GM12878 (cell line): ENCODE results near the gene ZNF548. TPM values are rescaled to one million over a fixed set of nuclear protein-coding genes. Genes with fewer than 3 reads are reported as not detected.

Experiments
- ATAC-seq: fragments of 200-7000 bp; cut with Tn5 transposase; 3 replicates; pipeline ENCODE4 v1.9.1; 2020; ENCODE audit warnings: mild to moderate bottlenecking, moderate library complexity
- BruUV-seq: library from RNA; stranded (reverse); fragments of 400-500 nt; replicated peaks from 2 replicates; lab custom pipeline; 2021; lab: Mats Ljungman, UMichigan
- CTCF ChIA-PET: fragments of 300-600 bp; sonication (Branson Sonifier 250); formaldehyde crosslinking; extraction: SDS; loops from one replicate; lab custom pipeline; 2021; ENCODE audit warnings: inconsistent platforms; lab: Yijun Ruan, JAX
- POLR2A ChIA-PET: fragments of 350-600 bp; formaldehyde crosslinking; extraction: SDS; loops from one replicate; lab custom pipeline; 2021; ENCODE audit warnings: inconsistent platforms; lab: Charles Lee
- RAD21 ChIA-PET: fragments of 300-600 bp; sonication (Branson Sonifier 250); formaldehyde crosslinking; loops from one replicate; lab custom pipeline; 2023; ENCODE audit warnings: antibody characterized with exemption; ENCODE audit not compliant: unreplicated experiment; lab: Charles Lee
- SMC1A ChIA-PET: fragments of 300-600 bp; sonication (Branson Sonifier 250); formaldehyde crosslinking; loops from one replicate; lab custom pipeline; 2023; ENCODE audit not compliant: unreplicated experiment, uncharacterized antibody; lab: Charles Lee
- DNase-seq: peaks from one replicate; pipeline ENCODE4 v3.0.0-alpha.2; 2011; ENCODE audit warnings: low read depth, low spot score
- FAIRE-seq: peaks from 3 replicates; lab custom pipeline; 2011; peaks lifted over from hg19 to GRCh38; lab: Jason Lieb, UNC
- H2AFZ ChIP-seq: 2 replicates; pipeline ENCODE4 v1.6.0; 2011; ENCODE audit warnings: low read depth, low read length, control low read depth; ENCODE audit not compliant: control insufficient read depth
- H3K27ac ChIP-seq: 2 replicates; pipeline ENCODE4 v1.5.1; 2011; ENCODE audit warnings: control low read depth; ENCODE audit not compliant: control insufficient read depth, insufficient read depth
- H3K27me3 ChIP-seq, 2 experiments: replicated peaks in 1 of 2; 2 replicates each; pipeline versions ENCODE4 v1.6.0 to v1.6.1; 2011; ENCODE audit warnings: low read length in 1 of 2; ENCODE audit not compliant: control insufficient read depth in 2 of 2, insufficient read depth in 2 of 2
- H3K36me3 ChIP-seq, 2 experiments: 2 replicates each; pipeline ENCODE4 v1.5.1; 2011; ENCODE audit warnings: low read length in 1 of 2; ENCODE audit not compliant: control insufficient read depth in 2 of 2, insufficient read depth in 2 of 2
- H3K4me1 ChIP-seq: 2 replicates; pipeline ENCODE4 v1.6.1; 2011; ENCODE audit warnings: mild to moderate bottlenecking, low read length, moderate library complexity, mixed read lengths; ENCODE audit not compliant: control insufficient read depth, insufficient read depth
- H3K4me2 ChIP-seq: 2 replicates; pipeline ENCODE4 v1.6.0; 2011; ENCODE audit warnings: control low read depth; ENCODE audit not compliant: control insufficient read depth, insufficient read depth
- H3K4me3 ChIP-seq: fragments of 200-600 bp; sonication (generic); 2 replicates; pipeline ENCODE4 v1.5.1; 2016
- H3K79me2 ChIP-seq: 2 replicates; pipeline ENCODE4 v1.6.0; 2011; ENCODE audit warnings: low read length; ENCODE audit not compliant: control insufficient read depth, insufficient read depth
- H3K9ac ChIP-seq: 2 replicates; pipeline ENCODE4 v1.8.0; 2011; ENCODE audit warnings: low read length, control low read depth, mixed read lengths; ENCODE audit not compliant: control insufficient read depth, insufficient read depth
- H3K9me3 ChIP-seq: replicated peaks from 3 replicates; pipeline ENCODE4 v1.5.1; 2011; ENCODE audit warnings: mild to moderate bottlenecking, low read length; ENCODE audit not compliant: control insufficient read depth, insufficient read depth
- H4K20me1 ChIP-seq: 2 replicates; pipeline ENCODE4 v1.6.0; 2011; ENCODE audit not compliant: control insufficient read depth, insufficient read depth
- BMI1 ChIP-seq: fragments of 450-650 bp; IDR thresholded peaks from 2 replicates; pipeline ENCODE4 v1.6.1; 2016; ENCODE audit warnings: mild to moderate bottlenecking, moderate library complexity, borderline replicate concordance
- CUX1 ChIP-seq: IDR thresholded peaks from 2 replicates; pipeline ENCODE4 v1.6.1; 2012; ENCODE audit warnings: improper control_type of control experiment, low read depth, low read length; ENCODE audit not compliant: insufficient replicate concordance
- IRF4 ChIP-seq: IDR thresholded peaks from 2 replicates; pipeline ENCODE4 v1.6.1; 2011; ENCODE audit warnings: low read depth, low read length
- MTA3 ChIP-seq: IDR thresholded peaks from 2 replicates; pipeline ENCODE4 v1.6.1; 2012; ENCODE audit warnings: low read length, inconsistent platforms, borderline replicate concordance
- RELB ChIP-seq: fragments of 450-650 bp; IDR thresholded peaks from 2 replicates; pipeline ENCODE4 v1.6.1; 2017; ENCODE audit warnings: low read depth, mild to moderate bottlenecking, moderate library complexity
- SREBF2 ChIP-seq: IDR thresholded peaks from 2 replicates; pipeline ENCODE4 v1.6.1; 2012; ENCODE audit warnings: mild to moderate bottlenecking, low read length
- ZBTB11 ChIP-seq: fragments of 450-650 bp; formaldehyde crosslinking; IDR thresholded peaks from 2 replicates; pipeline ENCODE4 v1.5.0; 2022; ENCODE audit warnings: mild to moderate bottlenecking, missing genetic modification characterization
- WGBS: methylation state at CpG from one replicate; pipeline ENCODE4 v1.1.6; 2016; ENCODE audit warnings: low lambda C conversion rate; ENCODE audit not compliant: insufficient replicate concordance, insufficient coverage; ENCODE audit errors: missing lambda C conversion rate; 5-methylcytosine and 5-hydroxymethylcytosine counted together
- in situ Hi-C: fragments of 300-500 bp; cut with MboI; formaldehyde crosslinking; loops from 9 replicates; pipeline ENCODE4 v1.14.3; 2018; ENCODE audit warnings: mixed read lengths
- intact Hi-C: fragments of 100-400 bp; cut with micrococcal nuclease; formaldehyde crosslinking; loops from one replicate; pipeline ENCODE4 v1.14.2; 2022; ENCODE audit not compliant: unreplicated experiment
- polyA plus RNA-seq, 11 experiments: library from polyadenylated mRNA; depleted of rRNA in 4 of 11; unstranded in 6 of 11; stranded (reverse) in 5 of 11; fragments of >200 nt; fragmentation: Nextera tagmentation in 4 of 11; fragmentation: Illumina TruSeq in 1 of 11; extraction: Ambion mirVana in 4 of 11; extraction: Trizol in 1 of 11; gene quantifications; 1 replicate in 1 of 11; 2 replicates in 10 of 11; pipeline versions ENCODE4 v1.2.1 to v1.2.3, GENCODE V29; 2011 to 2016; ENCODE audit warnings: inconsistent platforms in 2 of 11, missing spikeins in 2 of 11, low read depth in 1 of 11
- total RNA-seq, 4 experiments: library from RNA; depleted of rRNA in 3 of 4; stranded (reverse); fragments of >200 nt in 3 of 4; fragmentation: Illumina TruSeq in 1 of 4; extraction: Trizol in 1 of 4; gene quantifications; 2 replicates each; pipeline versions ENCODE4 v1.2.1 to v1.2.3, GENCODE V29; 2013 to 2021

Gene ZNF548
- total and polyA plus RNA-seq, 10 of the 15 experiments (the other 5 are each of a cell fraction or from before 2014, with no cell fraction given) = 3.9 to 44.8 (median 16.5) TPM

GRCh38 chr19:57359300-57359699 lies 30.4 kb upstream of the ZNF548 start (continued):
- TF ChIP-seq MTA3 = no peak
- TF ChIP-seq, all 136 proteins: peak for 0

GRCh38 chr19:57362419-57362818 lies 27.2 kb upstream of the ZNF548 start:
- BruUV-seq = no TSS peak
- ChIA-PET SMC1A (interaction anchor here (0.6 to 1.6 kb wide), 3 partner anchors 9 to 48 kb away, joined by 3 to 4 read pairs (median 3); no protein-coding TSS in a partner anchor), POLR2A (interaction anchor here (1.4 kb wide), 2 partner anchors 12 to 26 kb away, joined by 4 to 5 read pairs; partner anchors contain the start of gene ZNF304), RAD21 (interaction anchor here (1.6 kb wide), 1 partner anchor 12 kb away, joined by 5 read pairs; the partner anchor contains the start of gene ZNF304), CTCF (interaction anchor here (0.6 to 1.9 kb wide), 5 partner anchors 11 to 44 kb away, joined by 3 to 6 read pairs (median 5); partner anchors contain the start of genes ZNF304, ZNF543 and ZNF548)
- in situ Hi-C loops (no loop called here), intact Hi-C loops (no loop called here)
- no peaks in the 10 kb centered on the region for H3K4me1 ChIP-seq
- peak overlapping the region; percentile 90 for H3K4me2 ChIP-seq
- H3K27ac ChIP-seq = peak overlapping the region; percentile 78; the same call in 1 of the 2 replicates
- H3K36me3 ChIP-seq = peaks cover 0 to 4% of the 10 kb centered on the region in 2 experiments; a peak in 3 of 4 replicates
- no peak overlapping the region; the same call in 1 of the 2 replicates for H3K9ac ChIP-seq
- H3K79me2 ChIP-seq = peaks cover 5% of the 10 kb centered on the region
- WGBS = 80% methylated on average over 2 of the region's 2 CpGs
- peaks cover 3% of the 10 kb centered on the region; the same call in 1 of the 3 replicates for H3K9me3 ChIP-seq
- H2AFZ ChIP-seq = peak overlapping the region; percentile 99
- ATAC-seq = no peak
- no peak for DNase-seq
- FAIRE-seq = no peak
- H3K27me3 ChIP-seq = no peaks in the 10 kb centered on the region
- no peaks in the 10 kb centered on the region for H4K20me1 ChIP-seq
- H3K4me3 ChIP-seq = peak overlapping the region; percentile 64
- TF ChIP-seq SREBF2 (no peak), IRF4 (no peak), ZBTB11 (CRISPR knock-in tag) (no peak), RELB (no peak), CUX1 (no peak), BMI1 (no peak)
